SK-N-DZ (cell line): ENCODE results near the gene RIMS3. TPM values are rescaled to one million over a fixed set of nuclear protein-coding genes. Genes with fewer than 3 reads are reported as not detected.
"Not testable (repeated sequence)": the region's sequence is repeated elsewhere in the genome, so short reads cannot be mapped to it uniquely, and the experiment has no call there.

Experiments used
- DNase-seq: peaks from one replicate; pipeline ENCODE4 v3.0.0-alpha.2; 2015; ENCODE audit warnings: low spot score
- polyA plus RNA-seq, 2 experiments: library from polyadenylated mRNA; depleted of rRNA; stranded (reverse); fragments of >200 nt; gene quantifications; 2 replicates each; pipeline ENCODE4 v1.2.3, GENCODE V29; 2014

The RIMS3 gene
- polyA plus RNA-seq (2014; cell fraction: cytosol; rRNA removed) = 60.3 and 81.1 TPM in 2 replicates
- polyA plus RNA-seq (2014; cell fraction: nucleus; rRNA removed) = 102 and 112 TPM in 2 replicates

DNA sequence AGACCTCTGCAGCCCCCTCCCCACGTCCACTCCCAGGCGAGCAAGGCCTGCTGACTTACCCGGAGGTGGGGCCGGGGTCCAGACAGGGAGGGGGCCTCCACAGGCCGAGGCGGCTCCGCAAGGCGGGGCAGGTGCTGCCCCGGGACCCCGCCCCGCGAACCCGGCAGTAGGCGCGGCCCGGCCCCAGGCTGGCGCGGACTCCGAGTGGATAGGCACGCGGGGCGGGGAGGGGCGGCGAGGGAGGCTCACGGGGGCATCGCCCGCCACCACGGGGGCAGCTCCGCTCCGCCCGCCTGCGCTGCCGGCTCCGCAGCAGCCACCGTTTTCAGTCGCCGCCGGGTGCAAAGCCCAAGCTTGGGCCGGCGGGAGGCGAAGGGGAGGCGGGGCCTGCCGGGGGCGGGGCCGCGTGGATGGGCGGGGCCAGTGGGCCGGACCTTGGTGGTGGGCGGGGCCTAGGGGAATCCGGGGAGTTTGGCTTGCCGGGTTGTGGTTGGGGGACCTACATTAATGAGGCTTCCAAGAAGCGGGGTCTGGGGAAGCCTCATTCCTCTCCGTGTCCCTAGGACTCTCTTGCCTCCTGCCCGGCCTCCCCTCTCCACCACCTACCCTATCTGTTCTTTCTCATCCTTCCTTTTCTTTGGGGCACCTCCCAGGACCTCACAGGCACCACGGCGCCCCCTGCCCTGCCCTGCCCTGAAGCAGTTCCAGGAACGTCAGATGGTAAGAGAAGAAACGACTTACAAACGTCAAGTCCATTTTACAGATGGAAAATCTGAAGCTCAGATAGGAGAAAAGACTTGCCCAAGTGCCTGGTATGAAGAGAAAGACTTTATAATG is at the start of gene RIMS3:
Gene RIMS3 (minus strand): TSS at position 348 of the 837 bp plus-strand sequence. CDS start 23,757 bp downstream, outside the sequence.
- peak; percentile 69 for DNase-seq

DNA sequence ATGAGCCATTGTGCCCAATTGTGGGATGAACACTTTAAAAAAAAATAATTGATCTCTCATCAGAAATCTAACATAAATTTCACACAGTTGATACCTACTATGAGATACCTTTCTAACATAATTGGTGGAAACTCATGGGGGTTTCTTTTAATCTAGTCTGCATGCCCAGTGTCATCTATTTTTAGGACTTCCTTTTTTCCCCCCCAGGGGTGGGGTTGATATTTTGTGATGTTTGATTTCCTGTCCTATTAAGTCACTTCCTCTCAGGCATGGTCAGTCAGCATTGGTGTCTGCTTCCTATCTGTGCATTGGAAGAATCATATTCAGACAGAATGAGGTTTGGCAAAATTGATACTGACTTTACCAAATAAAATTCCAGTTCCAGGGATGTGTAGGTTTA is 47.5 kb upstream of the RIMS3 start:
- DNase-seq = no peak

DNA sequence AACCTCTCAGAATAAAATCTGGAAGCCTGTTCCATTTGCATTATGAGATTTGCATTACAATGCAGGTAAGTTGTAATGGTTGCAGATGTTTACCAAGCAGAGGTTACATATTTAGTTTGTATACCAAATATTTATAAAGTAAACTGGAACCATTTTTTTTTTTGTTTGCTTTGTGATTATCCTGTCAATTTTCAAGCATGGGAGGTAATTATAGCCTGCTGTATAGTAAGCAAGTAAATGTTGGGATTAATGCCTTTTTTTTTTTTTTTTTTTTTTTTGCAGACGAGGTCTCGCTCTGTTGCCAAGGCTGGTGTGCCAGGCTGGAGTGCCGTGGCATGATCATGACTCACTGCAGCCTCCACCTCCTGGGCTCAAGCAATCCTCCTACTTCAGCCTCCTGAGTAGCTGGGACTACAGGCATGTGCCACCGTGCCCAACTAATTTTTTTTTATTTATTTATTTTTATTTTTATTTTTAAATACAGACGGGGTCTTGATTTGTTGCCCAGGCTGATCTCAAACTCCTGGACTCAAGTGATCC is 47.0 kb upstream of the RIMS3 start:
- DNase-seq = no peak

DNA sequence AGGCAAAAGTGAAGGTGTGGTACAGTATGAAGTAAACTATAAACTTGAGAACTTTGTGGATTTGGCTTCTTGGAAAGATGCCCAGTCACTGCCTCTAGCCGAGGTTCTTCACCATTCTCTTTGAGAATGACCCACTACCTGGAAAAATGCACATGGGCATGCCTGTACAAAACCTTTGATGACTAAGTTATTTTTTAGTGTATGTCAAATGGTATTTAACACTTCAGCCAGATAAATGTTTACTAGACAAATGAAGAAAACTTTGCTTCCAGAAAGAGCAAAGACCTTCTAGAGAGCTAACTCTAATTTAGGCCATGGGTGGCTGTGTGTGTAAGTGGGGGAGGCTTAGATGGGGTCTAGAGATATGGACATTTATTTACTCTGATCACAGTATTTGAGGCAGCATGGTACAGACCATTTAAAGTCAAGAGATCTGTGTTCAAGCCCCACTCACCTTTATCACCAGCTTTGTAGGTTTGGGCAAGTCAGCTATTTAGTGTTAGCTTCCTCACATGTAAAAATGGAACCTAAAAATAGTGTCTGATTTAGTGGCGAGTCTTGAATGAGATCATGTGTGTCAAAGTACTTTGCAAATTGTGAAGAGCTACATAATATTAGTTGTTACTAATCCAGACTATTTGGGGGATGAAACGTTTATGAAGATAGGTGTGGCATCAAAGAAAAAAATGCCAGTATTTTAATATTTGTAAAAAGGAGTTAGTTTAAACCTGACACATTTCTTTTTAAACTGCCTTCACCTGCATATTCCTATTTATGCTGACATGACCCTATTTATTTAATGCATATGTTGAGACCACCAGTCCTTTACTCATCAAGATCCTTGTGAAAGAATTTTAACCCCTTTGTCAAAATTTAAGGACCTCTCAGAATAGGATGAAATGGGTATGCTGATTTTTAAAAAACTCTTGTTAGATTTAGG is 46.3 kb upstream of the RIMS3 start:
- DNase-seq = no peak

DNA sequence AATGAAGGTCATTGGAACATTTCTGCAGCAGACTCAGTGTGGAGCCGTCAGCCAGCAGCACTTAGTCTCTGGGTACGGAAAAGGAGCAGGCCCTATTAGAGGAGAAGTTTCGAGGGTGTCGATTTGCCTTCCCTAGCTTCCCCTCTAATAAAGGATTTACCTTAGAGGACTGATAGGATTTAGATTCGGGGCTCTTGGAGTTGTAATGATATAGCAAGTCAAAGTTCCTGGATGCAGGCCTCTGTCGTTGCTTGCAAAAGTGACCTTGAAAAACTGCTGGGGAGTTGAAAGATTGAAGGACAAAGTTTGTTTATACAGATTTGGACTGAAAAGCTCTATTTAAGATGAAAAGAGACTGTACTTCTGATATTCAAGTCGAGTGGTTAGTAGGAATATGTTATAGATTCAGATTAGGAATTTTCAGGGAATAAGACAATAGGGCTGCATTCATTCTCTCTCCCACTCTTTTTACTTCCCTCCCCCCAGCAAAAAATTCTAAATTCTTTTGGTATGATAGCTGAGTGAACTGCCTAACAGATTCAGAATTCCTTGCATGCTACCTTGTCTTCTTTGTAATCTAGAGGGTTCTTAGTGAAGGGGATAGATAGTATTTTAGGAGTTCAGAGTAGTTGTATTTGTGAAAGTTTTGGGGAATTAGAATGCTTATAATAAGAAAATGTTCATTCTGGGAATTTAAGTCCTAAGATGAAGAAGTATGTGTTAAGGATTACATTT is 45.3 kb upstream of the RIMS3 start:
- DNase-seq = no peak

DNA sequence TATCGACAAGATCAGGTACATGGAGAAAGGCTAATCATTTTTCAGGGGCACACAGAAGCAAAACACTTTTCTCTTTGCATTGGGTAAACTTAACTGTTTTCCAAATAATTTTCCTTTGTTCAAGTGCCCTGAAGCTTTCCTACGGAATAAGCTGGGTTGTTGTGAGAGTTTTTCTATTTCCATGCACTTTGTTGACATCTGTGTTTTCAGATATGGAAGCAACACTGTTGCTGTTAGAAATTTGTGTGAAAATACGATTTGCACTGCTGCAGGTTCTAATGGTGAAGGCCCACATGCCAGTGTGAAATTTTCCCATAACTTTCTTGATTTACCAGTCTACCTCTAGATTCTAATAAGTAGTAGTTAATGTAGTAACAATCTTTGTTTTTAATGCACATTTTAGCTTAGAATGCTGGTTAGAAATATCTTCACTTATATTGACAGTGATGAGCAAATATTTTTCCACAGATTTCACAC is 44.4 kb upstream of the RIMS3 start:
- no peak for DNase-seq

DNA sequence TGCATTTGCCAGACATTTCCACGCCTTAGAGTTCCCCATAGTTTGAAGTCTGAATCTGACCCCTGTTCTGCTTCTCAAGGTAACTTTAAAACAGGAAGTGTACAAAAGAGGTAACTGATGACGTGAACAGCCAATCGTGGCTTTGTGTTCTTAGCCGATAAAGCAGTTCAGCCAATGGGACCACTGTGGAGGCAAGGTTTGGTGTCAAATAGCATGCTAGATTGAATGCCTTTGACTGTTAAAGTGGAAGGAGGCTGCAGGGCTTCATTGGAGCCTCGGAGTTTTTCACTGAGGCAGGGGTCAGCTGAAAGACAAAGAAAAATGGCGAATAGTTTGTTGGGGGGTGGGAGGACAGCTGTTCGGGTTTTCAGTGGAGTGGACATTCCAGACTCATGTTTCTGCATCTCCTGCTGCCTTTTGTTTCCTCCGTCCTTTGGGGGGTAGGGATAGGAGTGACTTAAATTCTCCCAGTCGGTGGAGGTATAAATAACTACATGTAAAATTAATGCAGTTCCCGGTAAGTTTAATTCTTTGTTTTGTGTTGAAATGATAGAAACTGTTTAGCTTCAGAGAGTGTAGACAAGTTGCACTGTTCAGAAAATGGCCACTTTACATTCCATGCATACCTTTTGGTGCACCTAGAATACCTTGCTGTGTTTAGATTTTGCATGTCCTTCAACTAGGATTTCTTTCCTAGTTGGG is 43.8 kb upstream of the RIMS3 start:
- DNase-seq = peak; percentile 95

DNA sequence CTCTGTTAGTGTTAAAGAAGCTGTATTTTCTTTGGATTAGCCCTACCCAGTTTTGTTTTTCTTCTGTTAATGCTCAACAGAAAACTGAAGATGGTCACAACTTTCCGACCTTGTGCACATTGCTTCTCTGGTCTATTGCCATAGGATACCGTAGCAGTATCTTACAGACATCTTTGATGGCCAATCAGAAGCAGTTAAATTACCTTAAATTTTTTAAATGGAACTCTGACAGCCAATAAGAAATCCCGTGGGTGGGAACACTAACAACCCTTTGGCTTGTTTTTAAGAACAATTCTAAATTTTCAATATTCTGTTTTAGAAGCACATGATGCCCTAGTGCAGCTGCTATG is 43.2 kb upstream of the RIMS3 start:
- DNase-seq = peak; percentile 88

DNA sequence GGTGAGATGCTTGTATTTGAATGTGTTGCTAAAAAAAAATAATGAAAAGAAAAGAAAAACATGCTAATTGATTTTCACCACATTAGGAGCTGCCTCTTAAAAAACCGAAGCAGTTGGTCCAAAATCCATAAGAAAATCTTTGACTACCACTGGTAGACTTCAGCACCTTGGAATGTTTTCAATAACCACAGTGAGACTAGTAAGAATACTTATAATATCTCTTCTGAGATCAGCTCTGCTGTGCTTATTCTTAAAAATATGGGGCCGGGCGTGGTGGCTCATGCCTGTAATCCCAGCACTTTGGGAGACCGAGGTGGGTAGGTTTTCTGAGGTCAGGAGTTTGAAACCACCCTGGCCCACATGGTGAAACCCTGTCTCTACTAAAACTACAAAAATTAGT is 41.1 kb upstream of the RIMS3 start:
- DNase-seq = no peak

DNA sequence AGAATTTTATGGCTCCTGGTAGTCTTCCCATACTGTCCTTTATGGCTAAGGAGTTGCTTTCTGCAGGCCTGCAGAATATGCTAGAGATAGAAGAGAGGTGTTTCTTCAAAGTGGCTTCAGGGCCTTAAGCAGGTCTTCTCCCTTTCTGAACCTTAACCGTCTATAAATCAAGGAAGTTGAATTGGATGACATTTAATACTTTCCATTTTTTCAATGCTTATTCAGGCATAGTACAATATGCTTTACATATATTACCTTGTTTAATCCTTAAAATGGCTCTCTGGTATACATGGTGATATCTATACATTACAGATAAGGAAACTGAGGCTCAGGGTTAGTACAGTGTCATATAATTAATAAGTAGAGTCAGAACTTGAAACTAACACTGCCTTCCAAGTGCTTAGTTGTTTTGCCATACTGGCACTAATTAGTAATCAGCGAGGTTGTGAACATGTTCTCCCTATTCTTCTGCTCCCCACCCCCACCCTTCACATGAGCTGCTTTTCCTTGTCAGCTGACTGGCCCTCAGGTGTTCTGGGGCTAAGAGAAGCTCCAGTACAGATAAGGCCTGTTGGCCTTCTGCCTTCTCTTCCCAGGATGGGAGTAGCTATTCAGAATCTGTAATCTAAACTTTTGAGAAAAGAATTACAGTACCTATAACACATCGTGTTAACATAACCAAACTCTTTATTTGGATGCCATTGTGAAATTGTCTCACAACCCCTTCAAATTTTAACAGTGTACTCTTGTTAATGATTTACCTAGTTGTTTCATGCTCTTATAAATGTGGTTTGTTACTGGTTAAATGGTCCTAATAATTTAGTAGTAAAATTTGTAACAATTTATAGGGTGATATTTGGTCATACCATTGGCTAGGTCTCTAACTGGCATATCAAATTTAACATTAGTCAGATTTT is 39.6 kb upstream of the RIMS3 start:
- no peak for DNase-seq

DNA sequence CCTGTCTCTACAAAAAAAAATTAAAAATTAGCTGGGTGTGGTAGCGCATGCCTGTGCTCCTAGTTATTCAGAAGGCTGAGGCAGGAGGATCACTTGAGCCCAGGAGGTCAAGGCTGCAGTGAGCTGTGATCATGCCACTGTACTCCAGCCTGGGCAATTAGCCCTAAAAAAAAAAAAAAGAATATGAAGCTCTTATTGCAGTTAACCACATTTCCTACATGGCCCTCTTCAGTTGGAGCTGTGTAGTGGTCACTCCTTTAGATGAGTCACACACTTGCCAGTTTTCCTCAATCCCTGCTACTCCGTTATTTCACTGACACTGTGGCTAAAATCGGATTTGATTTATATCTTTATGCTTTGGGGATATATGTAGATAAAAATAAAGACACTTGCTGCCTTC is 37.8 kb upstream of the RIMS3 start:
- DNase-seq = no peak

DNA sequence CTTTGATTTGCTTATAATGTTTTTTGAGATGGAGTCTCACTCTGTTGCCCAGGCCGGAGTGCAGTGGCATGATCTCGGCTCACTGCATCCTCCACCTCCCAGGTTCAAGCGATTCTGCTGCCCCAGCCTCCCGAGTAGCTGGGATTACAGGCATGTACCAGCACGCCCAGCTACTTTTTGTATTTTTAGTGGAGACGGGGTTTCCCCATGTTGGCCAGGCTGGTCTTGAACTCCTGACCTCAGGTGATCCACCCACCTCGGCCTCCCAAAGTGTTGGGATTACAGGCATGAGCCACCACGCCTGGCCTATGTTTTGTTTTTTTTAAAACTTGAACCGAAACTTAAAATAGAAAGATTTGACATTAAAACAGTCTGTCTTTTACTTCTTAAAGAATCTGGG is 37.3 kb upstream of the RIMS3 start:
- not testable (repeated sequence) for DNase-seq

DNA sequence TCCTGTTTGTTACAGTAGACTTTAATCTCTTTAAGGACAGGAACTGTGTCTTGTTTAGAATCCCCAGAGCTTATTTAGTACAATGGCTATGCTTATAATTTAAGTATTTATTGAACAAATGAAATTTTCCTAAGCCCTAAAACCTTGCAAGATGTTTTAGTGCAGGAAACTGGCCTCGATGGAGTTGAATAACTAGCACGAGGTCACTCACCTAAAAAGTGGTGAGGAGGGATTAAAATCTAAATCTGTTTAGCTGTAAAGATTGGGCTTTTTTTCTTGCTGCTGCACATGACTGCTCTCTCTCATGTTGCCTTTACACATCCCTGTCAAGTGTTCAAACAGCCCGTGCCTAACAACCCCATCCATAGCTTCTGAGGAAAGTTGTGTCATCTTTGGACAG is 36.2 kb upstream of the RIMS3 start:
- DNase-seq = no peak

DNA sequence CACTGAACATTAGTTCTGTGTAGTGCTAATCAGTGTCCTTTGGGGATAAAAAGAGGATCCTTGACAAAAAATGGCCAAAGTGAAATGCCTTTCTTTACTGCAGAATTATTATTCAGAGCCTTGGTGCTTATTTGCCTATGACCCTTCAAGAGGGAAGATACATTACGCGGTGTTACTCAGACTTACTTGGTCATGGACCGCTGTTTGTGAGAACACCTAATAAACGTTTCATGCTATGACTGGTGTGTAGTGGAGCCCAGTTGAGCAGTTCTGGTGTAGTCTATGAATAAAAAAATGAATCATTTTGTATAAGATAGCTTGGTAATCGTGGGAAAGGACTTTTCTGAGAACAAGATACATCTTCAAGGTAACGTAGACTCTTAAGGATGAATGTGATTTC is 34.3 kb upstream of the RIMS3 start:
- no peak for DNase-seq

DNA sequence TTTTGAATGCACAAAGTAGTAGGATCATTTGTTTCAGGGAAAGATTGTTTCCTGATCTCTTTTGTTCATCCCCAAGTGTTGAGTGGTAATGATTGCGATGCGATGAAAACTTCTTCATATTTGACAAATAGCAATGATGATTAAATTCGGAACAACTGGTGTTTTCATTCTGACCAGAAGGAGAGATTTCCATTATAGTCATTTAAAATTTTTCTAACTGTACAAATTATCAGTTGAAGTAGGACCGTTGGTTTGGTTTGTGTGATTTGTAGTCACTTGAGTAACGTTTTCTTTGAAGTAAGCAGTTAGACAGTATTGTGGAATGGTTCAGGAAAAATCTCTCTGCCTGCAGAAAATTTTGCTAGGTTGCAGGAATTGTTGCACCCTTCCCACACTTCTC is 32.0 kb upstream of the RIMS3 start:
- DNase-seq = no peak

DNA sequence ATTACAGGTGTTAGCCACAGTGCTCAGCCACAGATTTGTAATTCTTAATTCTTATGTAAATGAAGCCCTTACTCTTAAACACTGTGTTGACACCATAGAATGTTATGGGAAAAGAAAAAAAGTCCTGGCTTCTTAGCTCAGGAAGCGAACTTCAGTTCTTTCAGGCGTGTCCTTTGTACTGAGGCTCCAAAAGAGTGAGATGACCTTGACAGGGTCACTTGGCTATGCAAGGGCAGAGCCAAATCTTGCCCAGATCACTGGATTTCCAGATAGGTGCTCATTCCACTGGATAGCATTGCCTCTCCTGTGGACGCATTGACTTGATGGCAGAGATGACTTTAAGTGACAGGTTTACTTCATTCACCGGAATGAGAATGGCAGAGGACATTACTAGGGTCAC is 30.8 kb upstream of the RIMS3 start:
- no peak for DNase-seq

DNA sequence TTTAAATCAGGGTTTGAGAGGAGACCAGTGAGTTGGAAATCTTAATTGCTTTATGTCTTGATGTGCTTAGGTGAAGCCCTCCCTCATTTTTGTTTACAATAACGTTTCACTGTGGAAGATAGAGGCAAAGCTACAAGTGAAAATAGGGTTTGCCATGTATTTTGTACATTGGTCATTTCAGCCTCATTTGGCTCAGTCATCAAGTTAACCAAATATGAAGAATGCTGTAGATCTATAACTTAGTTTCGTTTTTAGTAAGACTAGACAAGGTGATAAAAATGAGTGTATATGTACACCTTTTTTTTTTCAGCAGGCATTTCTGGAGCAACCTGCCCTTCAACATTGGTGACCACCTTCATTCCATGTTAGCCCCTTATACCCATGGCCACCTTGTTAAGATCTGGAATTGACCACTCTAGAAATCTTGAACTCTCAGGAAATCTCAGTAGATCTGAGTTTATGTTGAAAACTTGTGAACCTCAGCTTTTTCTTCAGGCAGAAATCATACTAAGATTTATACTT is 28.9 kb upstream of the RIMS3 start:
- no peak for DNase-seq

DNA sequence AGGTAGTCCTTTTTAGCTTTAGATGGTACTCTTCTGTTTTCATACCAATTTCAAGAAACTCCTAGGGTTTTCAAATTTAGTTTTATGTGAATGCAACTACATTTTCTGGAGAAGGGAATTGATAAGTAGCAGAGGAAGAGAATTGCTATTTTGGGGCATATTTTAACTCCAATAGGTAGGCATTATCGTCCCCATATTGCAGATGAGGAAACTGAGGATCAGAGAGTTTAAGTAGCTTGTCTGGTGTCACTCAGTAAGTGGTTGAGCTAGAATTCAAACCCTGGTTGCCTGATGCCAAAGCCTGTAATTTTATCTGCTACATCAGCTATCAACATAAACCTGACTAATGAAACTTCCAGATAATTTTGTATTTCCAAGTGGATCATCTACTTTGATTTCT is 27.9 kb upstream of the RIMS3 start:
- no peak for DNase-seq

DNA sequence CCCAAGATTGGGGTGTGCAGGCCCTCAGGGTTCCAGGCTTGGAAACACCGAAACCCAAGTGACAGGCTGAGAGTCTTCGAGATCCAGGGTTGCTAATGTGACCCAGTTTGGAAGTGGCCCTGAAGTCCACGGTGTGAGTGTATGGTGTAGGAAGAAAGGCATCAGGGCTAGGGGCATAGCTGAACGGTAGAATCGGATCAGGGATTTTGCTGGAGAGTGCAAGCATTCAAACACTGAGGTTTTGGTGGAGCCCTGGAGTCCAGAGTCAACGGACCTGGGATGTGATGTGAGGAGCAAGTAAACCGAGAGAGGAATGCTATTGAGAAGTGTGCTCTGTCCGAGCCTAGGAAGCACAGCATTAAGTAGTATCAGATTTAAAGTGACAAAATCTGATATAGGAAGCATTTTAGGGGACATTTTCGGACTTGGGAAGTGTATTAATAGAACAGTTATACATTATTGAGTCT is 27.0 kb upstream of the RIMS3 start:
- no peak for DNase-seq
